ENCODE measurements around the gene SPSB4. TPM values are rescaled to one million over a fixed set of nuclear protein-coding genes. Genes with fewer than 3 reads are reported as not detected.

SPSB4 gene
- total RNA-seq, 1 experiment from 2014 or later: 0.05 TPM

- no peak overlapping the region for H3K27ac ChIP-seq (ENCODE audit: low read length)
- no peaks in the 10 kb centered on the region for H3K9me3 ChIP-seq (ENCODE audit: control insufficient read depth, insufficient read depth, low read depth, low read length)
- no TSS peak for BruUV-seq (replicated peaks)
- no peaks in the 10 kb centered on the region for H3K36me3 ChIP-seq (ENCODE audit: control insufficient read depth, insufficient read depth, low read length)
- in situ Hi-C loops (cut with HindIII; ENCODE audit: low pct_unique_long_range_greater_than_20kb, low sequenced_read_pairs) (no loop called here), intact Hi-C loops (cut with micrococcal nuclease; ENCODE audit: unreplicated experiment) (no loop called here)
- ATAC-seq: no peak
- TF ChIP-seq TCF7L2 (IDR thresholded peaks at IDR 0.05; ENCODE audit: low read depth, low read length) (no peak), SIN3A (IDR thresholded peaks at IDR 0.05; ENCODE audit: borderline replicate concordance, insufficient read depth, low read depth, low read length) (no peak), POLR2AphosphoS5 (IDR thresholded peaks at IDR 0.05; ENCODE audit: low read depth, low read length) (no peak), REST (IDR thresholded peaks at IDR 0.05; ENCODE audit: insufficient read depth in 1 of 2, low read depth in 2 of 2, low read length in 1 of 2) (no peak), CTCF (IDR thresholded peaks at IDR 0.05) (no peak)
- no peak overlapping the region for H3K4me3 ChIP-seq (ENCODE audit: low read depth in 2 of 2, low read length in 2 of 2)
- H3K4me1 ChIP-seq (ENCODE audit: control insufficient read depth, insufficient read depth, low read length): no peaks in the 10 kb centered on the region
- CTCF ChIA-PET: no interaction called here
- POLR2A ChIA-PET: interaction anchor here (0.5 kb wide), 1 partner anchor 1376 kb away, joined by 3 read pairs; no protein-coding TSS in a partner anchor
- DNase-seq (ENCODE audit: low read depth, low spot score): no peak
- H3K27me3 ChIP-seq (ENCODE audit: control insufficient read depth, insufficient read depth, low read length): peaks cover 9% of the 10 kb centered on the region
Observed at GRCh38 chr3:141059816-141060215, 8.7 kb downstream of the SPSB4 start.

GRCh38 chr3:141060327-141060726, 9.2 kb downstream of the SPSB4 start:
- no TSS peak for BruUV-seq (replicated peaks)
- H3K4me1 ChIP-seq (ENCODE audit: control insufficient read depth, insufficient read depth, low read length): no peaks in the 10 kb centered on the region
- DNase-seq (ENCODE audit: low read depth, low spot score) (no peak), ATAC-seq (no peak)
- no peak overlapping the region for H3K4me3 ChIP-seq (ENCODE audit: low read depth in 2 of 2, low read length in 2 of 2)
- H3K27me3 ChIP-seq (ENCODE audit: control insufficient read depth, insufficient read depth, low read length): peaks cover 9% of the 10 kb centered on the region
- CTCF ChIA-PET: no interaction called here
- H3K9me3 ChIP-seq (ENCODE audit: control insufficient read depth, insufficient read depth, low read depth, low read length): no peaks in the 10 kb centered on the region
- intact Hi-C loops (cut with micrococcal nuclease; ENCODE audit: unreplicated experiment): no loop called here
- POLR2A ChIA-PET: interaction anchor here (0.5 kb wide), 1 partner anchor 1376 kb away, joined by 3 read pairs; no protein-coding TSS in a partner anchor
- in situ Hi-C loops (cut with HindIII; ENCODE audit: low pct_unique_long_range_greater_than_20kb, low sequenced_read_pairs): no loop called here
- H3K27ac ChIP-seq (ENCODE audit: low read length): no peak overlapping the region
- H3K36me3 ChIP-seq (ENCODE audit: control insufficient read depth, insufficient read depth, low read length): no peaks in the 10 kb centered on the region
- TF ChIP-seq POLR2AphosphoS5 (IDR thresholded peaks at IDR 0.05; ENCODE audit: low read depth, low read length): no peak
- no peak for TF ChIP-seq REST (IDR thresholded peaks at IDR 0.05; ENCODE audit: insufficient read depth in 1 of 2, low read depth in 2 of 2, low read length in 1 of 2)
- TF ChIP-seq TCF7L2 (IDR thresholded peaks at IDR 0.05; ENCODE audit: low read depth, low read length): no peak
- no peak for TF ChIP-seq CTCF (IDR thresholded peaks at IDR 0.05)
- TF ChIP-seq SIN3A (IDR thresholded peaks at IDR 0.05; ENCODE audit: borderline replicate concordance, insufficient read depth, low read depth, low read length): no peak
